GM06990 (cell line): ENCODE measurements around the gene KRTAP5-6.
A peak's percentile ranks its signal among the peaks of the same experiment; 100 is the strongest.

Experiments
- DNase-seq: peaks from one replicate; pipeline ENCODE4 v3.0.0-alpha.2; 2011; ENCODE audit not compliant: insufficient read length; ENCODE audit errors: extremely low read depth
- H3K27me3 ChIP-seq: replicated peaks from 2 replicates; pipeline ENCODE4 v1.6.0; 2011; ENCODE audit warnings: low read length; ENCODE audit not compliant: control insufficient read depth, insufficient read depth
- H3K36me3 ChIP-seq: 2 replicates; pipeline ENCODE4 v1.5.1; 2011; ENCODE audit warnings: low read length; ENCODE audit not compliant: control insufficient read depth, insufficient read depth
- H3K4me3 ChIP-seq: replicated peaks from 2 replicates; pipeline ENCODE4 v1.5.1; 2011; ENCODE audit warnings: low read depth, mild to moderate bottlenecking, control low read depth, low read length
- TF ChIP-seq, protein P1 (sequence below): IDR thresholded peaks from 2 replicates; pipeline ENCODE4 v1.5.1; 2011; ENCODE audit warnings: low read length, control low read depth, mild to moderate bottlenecking, inconsistent platforms; ENCODE audit not compliant: insufficient read depth, poor library complexity, severe bottlenecking

The KRTAP5-6 gene

DNA sequence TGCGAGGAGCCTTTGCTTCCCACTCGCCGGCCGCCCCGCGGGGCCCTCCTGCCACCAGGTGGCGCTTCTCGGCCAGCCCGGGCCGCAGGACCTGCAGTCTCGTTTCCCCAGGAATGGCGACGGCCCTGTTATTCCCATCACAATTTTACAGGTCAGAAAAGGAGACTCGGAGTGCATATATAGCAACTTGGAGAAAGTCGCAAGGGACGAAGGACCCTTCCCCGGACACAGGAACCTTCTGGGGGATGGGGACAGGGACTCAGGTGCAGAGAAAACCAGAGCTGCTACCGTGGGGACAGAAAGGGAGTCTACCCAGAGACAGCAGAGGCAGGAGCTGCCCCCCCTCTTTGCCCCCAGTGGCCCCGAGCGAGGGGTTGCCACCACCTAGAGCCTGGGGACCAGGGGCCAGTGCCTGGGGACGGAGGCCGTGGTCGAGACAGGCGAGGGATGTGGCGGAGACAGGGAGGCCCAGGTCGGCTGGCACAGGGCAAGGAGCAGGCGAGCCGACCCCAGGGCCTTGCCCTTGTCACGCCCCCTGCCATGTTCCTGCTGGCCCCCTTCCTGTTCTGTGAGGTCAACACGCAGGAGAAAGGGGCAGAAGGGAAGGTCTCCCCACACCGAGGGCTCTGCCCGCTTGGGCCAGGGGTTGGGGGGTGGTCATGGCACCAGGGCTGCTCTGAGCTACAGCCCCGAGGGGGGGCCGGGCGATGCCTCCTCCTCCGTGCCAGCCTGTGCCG, 3.5 kb upstream of the KRTAP5-6 start:
- Histone ChIP-seq H3K4me3 (no peak overlapping the region; the same call in 1 of the 2 replicates), H3K36me3 (no peaks in the 10 kb centered on the region), H3K27me3 (no peaks in the 10 kb centered on the region; the same call in none of the 2 replicates)
- TF ChIP-seq, protein P1, sequence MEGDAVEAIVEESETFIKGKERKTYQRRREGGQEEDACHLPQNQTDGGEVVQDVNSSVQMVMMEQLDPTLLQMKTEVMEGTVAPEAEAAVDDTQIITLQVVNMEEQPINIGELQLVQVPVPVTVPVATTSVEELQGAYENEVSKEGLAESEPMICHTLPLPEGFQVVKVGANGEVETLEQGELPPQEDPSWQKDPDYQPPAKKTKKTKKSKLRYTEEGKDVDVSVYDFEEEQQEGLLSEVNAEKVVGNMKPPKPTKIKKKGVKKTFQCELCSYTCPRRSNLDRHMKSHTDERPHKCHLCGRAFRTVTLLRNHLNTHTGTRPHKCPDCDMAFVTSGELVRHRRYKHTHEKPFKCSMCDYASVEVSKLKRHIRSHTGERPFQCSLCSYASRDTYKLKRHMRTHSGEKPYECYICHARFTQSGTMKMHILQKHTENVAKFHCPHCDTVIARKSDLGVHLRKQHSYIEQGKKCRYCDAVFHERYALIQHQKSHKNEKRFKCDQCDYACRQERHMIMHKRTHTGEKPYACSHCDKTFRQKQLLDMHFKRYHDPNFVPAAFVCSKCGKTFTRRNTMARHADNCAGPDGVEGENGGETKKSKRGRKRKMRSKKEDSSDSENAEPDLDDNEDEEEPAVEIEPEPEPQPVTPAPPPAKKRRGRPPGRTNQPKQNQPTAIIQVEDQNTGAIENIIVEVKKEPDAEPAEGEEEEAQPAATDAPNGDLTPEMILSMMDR, result peak; percentile 99
- peak; percentile 66 for DNase-seq

DNA sequence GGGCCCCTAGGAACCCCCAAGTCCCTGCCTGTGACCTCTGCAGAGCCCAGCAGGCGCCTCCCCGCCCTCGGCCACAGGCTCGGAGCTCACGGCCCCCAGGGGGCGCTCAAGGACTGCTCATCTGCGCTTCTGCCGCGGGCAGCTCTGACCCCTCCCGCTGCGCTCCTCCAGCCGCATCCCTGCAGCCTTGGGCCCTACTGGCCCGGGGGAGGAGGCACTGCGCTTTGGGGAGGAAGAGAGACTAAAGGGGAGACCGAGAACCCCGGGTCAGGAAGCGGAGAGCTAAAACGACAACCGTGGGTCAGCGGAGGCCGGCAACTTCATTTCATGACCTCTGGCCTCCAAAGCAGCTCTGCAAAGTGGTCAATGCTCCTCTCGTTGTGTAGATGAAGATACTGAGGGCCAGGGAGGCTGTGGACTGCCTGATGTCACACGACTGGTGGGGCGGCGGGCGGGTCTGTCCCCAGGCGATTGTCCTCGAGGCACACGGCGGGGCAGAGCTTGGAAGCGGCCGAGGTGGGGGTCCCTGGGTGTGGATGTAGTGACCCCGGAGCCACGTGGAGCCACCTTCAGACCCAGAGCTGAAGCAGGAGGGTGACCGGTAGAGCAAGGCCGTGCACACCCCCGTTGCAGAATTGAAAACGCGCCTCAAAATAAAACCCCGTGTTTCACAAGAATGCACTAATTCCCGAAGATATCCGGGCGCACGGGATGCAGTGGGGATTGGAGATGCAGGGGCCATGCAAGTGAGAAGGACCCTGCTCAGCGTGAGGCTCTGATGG, 2.7 kb upstream of the KRTAP5-6 start:
- H3K27me3 ChIP-seq, result no peaks in the 10 kb centered on the region; the same call in none of the 2 replicates
- no peaks in the 10 kb centered on the region for H3K36me3 ChIP-seq
- TF ChIP-seq, protein P1, result peak; percentile 90
- peak; percentile 74 for DNase-seq
- no peak overlapping the region for H3K4me3 ChIP-seq

DNA sequence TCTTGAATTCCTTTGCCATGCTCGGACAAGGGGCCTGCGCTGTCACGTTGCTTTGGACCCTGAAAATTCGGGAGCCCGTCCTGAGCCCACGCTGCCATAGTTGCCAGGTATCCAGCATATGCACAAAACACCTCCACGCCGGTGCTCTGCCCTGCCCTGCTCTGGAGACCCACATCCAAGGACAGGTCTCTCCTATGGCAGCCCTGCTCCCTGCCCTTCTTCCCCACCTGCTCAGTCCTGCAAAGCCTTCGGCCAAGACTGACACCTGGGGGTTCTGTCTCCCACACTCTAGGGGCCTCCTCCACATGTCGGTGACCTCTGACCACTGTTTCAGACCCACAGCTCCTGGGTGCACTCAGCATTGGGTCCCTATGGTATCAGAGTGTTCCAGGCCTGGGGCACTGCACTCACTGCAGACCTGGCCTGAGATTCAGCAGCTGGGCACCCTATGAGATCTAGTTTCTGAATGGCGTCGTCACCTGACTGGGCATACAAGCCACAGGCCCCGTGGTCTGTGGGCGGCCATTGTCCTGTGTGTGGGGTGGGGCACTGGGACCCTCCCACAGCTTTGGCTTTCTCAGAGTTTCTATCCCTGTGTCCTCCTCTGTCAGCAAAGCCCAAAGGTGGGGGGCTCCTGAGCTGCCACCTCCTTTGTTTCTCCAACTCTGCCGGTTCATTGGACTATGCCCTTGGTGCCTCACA, 2.0 kb upstream of the KRTAP5-6 start:
- DNase-seq, result no peak
- H3K27me3 ChIP-seq, result no peaks in the 10 kb centered on the region; the same call in none of the 2 replicates
- TF ChIP-seq, protein P1, result no peak
- no peaks in the 10 kb centered on the region for H3K36me3 ChIP-seq
- no peak overlapping the region for H3K4me3 ChIP-seq

DNA sequence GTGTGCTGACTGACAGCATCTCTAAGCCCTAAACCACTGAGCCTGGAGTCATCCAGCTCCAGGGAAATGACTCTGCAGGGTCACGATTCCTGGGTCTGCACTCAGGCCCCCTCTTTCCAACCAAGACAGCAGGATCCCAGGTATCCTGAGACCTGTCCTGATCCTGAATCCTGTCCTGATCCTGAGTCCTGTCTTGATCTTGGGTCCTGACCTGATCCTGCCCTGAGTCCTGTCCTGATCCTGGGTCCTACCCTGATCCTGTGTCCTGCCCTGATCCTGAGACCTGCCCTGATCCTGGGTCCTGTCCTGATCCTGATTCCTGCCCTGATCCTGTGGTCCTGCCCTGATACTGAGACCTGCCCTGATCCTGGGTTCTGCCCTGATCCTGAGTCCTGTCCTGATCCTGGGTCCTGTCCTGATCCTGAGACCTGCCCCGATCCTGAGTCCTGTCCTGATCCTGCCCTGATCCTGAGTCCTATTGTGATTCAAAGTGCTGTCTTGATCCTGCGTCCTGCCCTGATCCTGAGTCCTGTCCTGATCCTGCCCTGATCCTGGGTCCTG, 1.4 kb upstream of the KRTAP5-6 start:
- TF ChIP-seq, protein P1, result no peak
- Histone ChIP-seq H3K36me3 (no peaks in the 10 kb centered on the region), H3K4me3 (no peak overlapping the region), H3K27me3 (no peaks in the 10 kb centered on the region; the same call in none of the 2 replicates)
- DNase-seq, result no peak

DNA sequence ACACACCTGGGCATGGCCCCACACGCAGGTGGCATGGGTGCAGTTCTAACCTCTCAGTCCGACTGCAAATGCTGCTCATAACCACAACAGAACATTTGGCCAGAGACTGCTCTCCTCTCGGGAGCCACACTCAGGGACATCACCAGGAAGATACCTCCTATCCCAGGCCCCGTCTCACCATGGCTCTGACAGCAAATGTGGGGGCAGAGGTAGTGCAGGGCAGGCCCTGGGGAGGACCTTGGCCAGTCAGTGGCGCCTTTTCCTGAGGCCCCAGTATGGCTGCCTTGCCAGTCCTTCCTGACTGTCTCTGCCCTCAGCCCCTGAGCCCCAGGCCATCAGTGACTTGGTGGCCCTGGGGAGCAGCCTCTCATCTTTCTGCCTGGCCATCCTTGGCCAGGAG, 2.8 kb downstream of the KRTAP5-6 start:
- no peaks in the 10 kb centered on the region; the same call in none of the 2 replicates for H3K27me3 ChIP-seq
- TF ChIP-seq, protein P1, result no peak

More for the DNA sequence above, 2.8 kb downstream of the KRTAP5-6 start:
- Histone ChIP-seq H3K4me3 (no peak overlapping the region), H3K36me3 (no peaks in the 10 kb centered on the region)
- no peak for DNase-seq
